Measurements from ENCODE around the gene SMARCC1.

DNA sequence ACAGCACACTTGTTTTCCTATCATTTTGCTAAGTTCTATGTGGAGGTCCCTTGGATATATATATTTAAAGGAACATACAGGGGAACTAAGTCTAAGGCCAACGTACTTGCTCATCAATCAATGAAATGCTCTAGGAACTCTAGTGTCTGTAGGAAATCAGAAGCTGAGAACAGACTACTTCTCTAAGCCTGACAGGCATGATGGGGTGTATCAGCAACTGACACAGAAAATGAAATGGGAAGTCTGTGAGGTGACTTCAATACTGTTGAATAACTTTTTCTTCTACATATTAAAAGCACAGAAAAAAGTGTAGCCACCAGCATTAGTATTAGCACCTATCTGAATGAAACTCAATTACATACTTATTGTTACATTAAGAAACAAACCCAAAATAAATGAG is 146.2 kb downstream of the SMARCC1 start:
- TF ChIP-seq CTCF (IDR thresholded peaks at IDR 0.05; ENCODE audit: low read depth, low read length) (no peak), POLR2A (IDR thresholded peaks at IDR 0.05; ENCODE audit: extremely low read depth, insufficient read length) (no peak), MYC (IDR thresholded peaks at IDR 0.05; ENCODE audit: low read depth, low read length) (no peak)
- TF ChIP-seq, protein P1, sequence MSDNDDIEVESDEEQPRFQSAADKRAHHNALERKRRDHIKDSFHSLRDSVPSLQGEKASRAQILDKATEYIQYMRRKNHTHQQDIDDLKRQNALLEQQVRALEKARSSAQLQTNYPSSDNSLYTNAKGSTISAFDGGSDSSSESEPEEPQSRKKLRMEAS (IDR thresholded peaks at IDR 0.05; ENCODE audit: low read depth, low read length): no peak
